Sigmoid colon (tissue), 7 donors: ENCODE results near the gene HRK. TPM values are rescaled to one million over a fixed set of nuclear protein-coding genes. Genes with fewer than 3 reads are reported as not detected.
"Not testable (repeated sequence)": the region's sequence is repeated elsewhere in the genome, so short reads cannot be mapped to it uniquely, and the experiment has no call there.

ENCODE experiments used
- DNase-seq: peaks from one replicate; pipeline ENCODE4 v3.0.0-alpha.2; 2019
- H3K27ac ChIP-seq, 4 donors: fragments of 200-600 bp; sonication (generic); one replicate each; pipeline ENCODE4 v1.5.1; 2016 to 2019; ENCODE audit warnings: mild to moderate bottlenecking in 1 of 4
- H3K27me3 ChIP-seq, 3 donors: fragments of 200-600 bp; sonication (generic); one replicate each; pipeline ENCODE4 v1.5.1; 2019; ENCODE audit warnings: mild to moderate bottlenecking in 1 of 3
- H3K36me3 ChIP-seq, 4 donors: fragments of 200-600 bp; sonication (generic); one replicate each; pipeline ENCODE4 v1.5.1; 2016 to 2019
- H3K4me1 ChIP-seq, 4 donors: fragments of 200-600 bp; sonication (generic); one replicate each; pipeline ENCODE4 v1.5.1; 2017 to 2019
- H3K4me3 ChIP-seq, 4 donors: fragments of 200-600 bp; sonication (generic); one replicate each; pipeline ENCODE4 v1.5.1; 2017 to 2019; ENCODE audit warnings: mild to moderate bottlenecking in 2 of 4, moderate library complexity in 1 of 4
- H3K9me3 ChIP-seq, 4 donors: fragments of 200-600 bp in 3 of 4; sonication (generic) in 3 of 4; one replicate each; pipeline versions ENCODE4 v1.5.1 to v1.6.1; 2013 to 2019
- EP300 ChIP-seq, 4 donors: sonication (generic); formaldehyde crosslinking; IDR thresholded peaks; one replicate each; pipeline ENCODE4 v1.6.1; 2017; ENCODE audit warnings: antibody characterized with exemption in 4 of 4
- POLR2A ChIP-seq, 2 donors: fragments of 450-650 bp; IDR thresholded peaks; one replicate each; pipeline ENCODE4 v1.6.1; 2016; ENCODE audit warnings: antibody characterized with exemption in 2 of 2, mild to moderate bottlenecking in 2 of 2, moderate library complexity in 2 of 2
- POLR2AphosphoS5 ChIP-seq, 4 donors: sonication (generic); formaldehyde crosslinking; IDR thresholded peaks; one replicate each; pipeline ENCODE4 v1.6.1; 2017; ENCODE audit warnings: antibody characterized with exemption in 4 of 4
- WGBS, 2 donors: extraction: QIAGEN DNeasy Blood & Tissue Kit; methylation state at CpG; one replicate each; pipeline ENCODE4 v1.1.7; 2013; 5-methylcytosine and 5-hydroxymethylcytosine counted together
- intact Hi-C: fragments of 100-400 bp; cut with DNase I; formaldehyde crosslinking; loops from one replicate; pipeline ENCODE4 v1.15.1; 2023
- polyA plus RNA-seq, 3 donors: library from polyadenylated mRNA; stranded (reverse); fragments of 200-250 nt; gene quantifications; one replicate each; pipeline ENCODE4 v1.2.3, GENCODE V29; 2013
- total RNA-seq, 4 donors: library from RNA; depleted of rRNA; stranded (reverse); fragments of >200 nt; gene quantifications; one replicate each; pipeline ENCODE4 v1.1.0, GENCODE V29; 2016
- TF ChIP-seq, protein P1 (sequence below), 4 experiments: fragments of 450-650 bp in 3 of 4; fragments of 200-600 bp in 1 of 4; IDR thresholded peaks; one replicate each; pipeline ENCODE4 v1.5.1; 2016 to 2019; ENCODE audit warnings: antibody characterized with exemption in 4 of 4, mild to moderate bottlenecking in 3 of 4, moderate library complexity in 2 of 4
- donor health status: healthy with polysubstance abuse.
- donor health status: Bipolar disorder and iron deficiency.
- donor health status: healthy.

HRK gene
- total and polyA plus RNA-seq, 7 donors, result under 0.01 to 0.92 (median 0.19) TPM; not detected in 3

GRCh38 chr12:116820064-116820656 is 61.1 kb downstream of the HRK start:
- no peak for DNase-seq
- 54 to 83% methylated on average over 10 of the region's 10 CpGs for WGBS, 2 donors
- no peaks in the 10 kb centered on the region for H3K27me3 ChIP-seq
- intact Hi-C loops, result no loop called here
- peaks cover 0 to 11% (median 10%) of the 10 kb centered on the region in 4 donors for H3K4me1 ChIP-seq
- no peaks in the 10 kb centered on the region for H3K36me3 ChIP-seq
- H3K27ac ChIP-seq, result peak overlapping the region; percentile 92 to 99 (median 96)
- TF ChIP-seq POLR2A (IDR thresholded peaks at IDR 0.05) (no peak), POLR2AphosphoS5 (IDR thresholded peaks at IDR 0.05) (no peak), EP300 (IDR thresholded peaks at IDR 0.05) (no peak)
- TF ChIP-seq, protein P1, sequence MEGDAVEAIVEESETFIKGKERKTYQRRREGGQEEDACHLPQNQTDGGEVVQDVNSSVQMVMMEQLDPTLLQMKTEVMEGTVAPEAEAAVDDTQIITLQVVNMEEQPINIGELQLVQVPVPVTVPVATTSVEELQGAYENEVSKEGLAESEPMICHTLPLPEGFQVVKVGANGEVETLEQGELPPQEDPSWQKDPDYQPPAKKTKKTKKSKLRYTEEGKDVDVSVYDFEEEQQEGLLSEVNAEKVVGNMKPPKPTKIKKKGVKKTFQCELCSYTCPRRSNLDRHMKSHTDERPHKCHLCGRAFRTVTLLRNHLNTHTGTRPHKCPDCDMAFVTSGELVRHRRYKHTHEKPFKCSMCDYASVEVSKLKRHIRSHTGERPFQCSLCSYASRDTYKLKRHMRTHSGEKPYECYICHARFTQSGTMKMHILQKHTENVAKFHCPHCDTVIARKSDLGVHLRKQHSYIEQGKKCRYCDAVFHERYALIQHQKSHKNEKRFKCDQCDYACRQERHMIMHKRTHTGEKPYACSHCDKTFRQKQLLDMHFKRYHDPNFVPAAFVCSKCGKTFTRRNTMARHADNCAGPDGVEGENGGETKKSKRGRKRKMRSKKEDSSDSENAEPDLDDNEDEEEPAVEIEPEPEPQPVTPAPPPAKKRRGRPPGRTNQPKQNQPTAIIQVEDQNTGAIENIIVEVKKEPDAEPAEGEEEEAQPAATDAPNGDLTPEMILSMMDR (IDR thresholded peaks at IDR 0.05), result no peak
- H3K9me3 ChIP-seq, result no peaks in the 10 kb centered on the region
- H3K4me3 ChIP-seq, result peak overlapping the region in 1 of 4 donors; percentile 76

- H3K9me3 ChIP-seq, result no peaks in the 10 kb centered on the region
- intact Hi-C loops, result loop anchor here (1.0 to 5.0 kb wide), 3 partner anchors 81 to 373 kb away; partner anchors contain the start of genes FBXO21, RNFT2 and SPRING1
- TF ChIP-seq POLR2A (IDR thresholded peaks at IDR 0.05) (peak in 1 of 2 donors; percentile 25), POLR2AphosphoS5 (IDR thresholded peaks at IDR 0.05) (peak; percentile 45 to 86 (median 66)), EP300 (IDR thresholded peaks at IDR 0.05) (no peak)
- TF ChIP-seq, protein P1 (IDR thresholded peaks at IDR 0.05), result no peak
- H3K27ac ChIP-seq, result peak overlapping the region; percentile 92 to 99 (median 96)
- 1% methylated on average over 70 of the region's 70 CpGs for WGBS, 2 donors
- peaks cover 0 to 11% (median 10%) of the 10 kb centered on the region in 4 donors for H3K4me1 ChIP-seq
- H3K27me3 ChIP-seq, result no peaks in the 10 kb centered on the region
- H3K4me3 ChIP-seq, result peak overlapping the region; percentile 57 to 83 (median 76)
- H3K36me3 ChIP-seq, result no peaks in the 10 kb centered on the region
- DNase-seq, result peak; percentile 97
These were observed 62.1 kb downstream of the HRK start for GRCh38 chr12:116818948-116819832.

GRCh38 chr12:116818341-116818856 is 62.8 kb downstream of the HRK start:
- Histone ChIP-seq H3K9me3 (no peaks in the 10 kb centered on the region), H3K36me3 (no peaks in the 10 kb centered on the region), H3K27ac (peak overlapping the region; percentile 92 to 99 (median 96)), H3K4me3 (peak overlapping the region; percentile 57 to 83 (median 76)), H3K27me3 (no peaks in the 10 kb centered on the region), H3K4me1 (peaks cover 0 to 11% (median 10%) of the 10 kb centered on the region in 4 donors)
- intact Hi-C loops, result loop anchor here (5.0 kb wide), 2 partner anchors 99 to 374 kb away; partner anchors contain the start of gene FBXO21
- 21 to 28% methylated on average over 11 of the region's 11 CpGs for WGBS, 2 donors
- TF ChIP-seq, protein P1 (IDR thresholded peaks at IDR 0.05), result no peak
- TF ChIP-seq POLR2AphosphoS5 (IDR thresholded peaks at IDR 0.05) (peak in 1 of 4 donors; percentile 8), EP300 (IDR thresholded peaks at IDR 0.05) (no peak), POLR2A (IDR thresholded peaks at IDR 0.05) (no peak)
- no peak for DNase-seq

DNA sequence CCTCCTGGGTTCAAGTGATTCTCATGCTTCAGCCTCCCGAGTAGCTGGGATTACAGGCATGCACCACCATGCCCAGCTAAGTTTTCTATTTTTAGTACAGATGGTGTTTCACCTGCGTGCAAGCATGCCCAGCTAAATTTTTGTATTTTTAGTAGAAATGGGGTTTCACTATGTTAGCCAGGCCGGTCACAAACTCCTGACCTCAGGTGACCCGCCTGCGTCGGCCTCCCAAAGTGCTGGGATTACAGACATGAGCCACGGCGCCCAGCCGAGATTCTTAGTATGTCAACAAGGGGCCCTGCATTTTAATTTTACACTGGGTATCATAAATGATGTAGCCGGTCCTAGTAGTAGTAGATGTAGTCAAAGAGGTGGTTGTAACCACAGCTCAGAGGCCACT is 66.5 kb downstream of the HRK start:
- not testable (repeated sequence) for H3K36me3 ChIP-seq, H3K27ac ChIP-seq, H3K4me3 ChIP-seq, DNase-seq, H3K9me3 ChIP-seq, H3K27me3 ChIP-seq
- peaks cover 0 to 11% (median 10%) of the 10 kb centered on the region in 4 donors for H3K4me1 ChIP-seq
- WGBS, 2 donors, result 60 to 75% methylated on average over 10 of the region's 10 CpGs
- intact Hi-C loops, result loop anchor here (5.0 kb wide), 2 partner anchors 103 to 378 kb away; partner anchors contain the start of gene FBXO21
